ENCODE data around the gene CABP7. TPM values are rescaled to one million over a fixed set of nuclear protein-coding genes. Genes with fewer than 3 reads are reported as not detected.

Gene CABP7
- total and polyA plus RNA-seq, 5 donors: 0.02 TPM; not detected in 4

Other genes starting within 250 kb of the CABP7 start
- gene NEFH, start 239.8 kb upstream of the CABP7 start, total RNA-seq: under 1 TPM; 0.14 to 0.45 (median 0.33) TPM
- 0.38 TPM for gene NEFH, start 239.8 kb upstream of the CABP7 start, polyA plus RNA-seq
- 10 to 100 TPM; 31.0 to 58.9 (median 42.3) TPM for gene THOC5, start 166.2 kb upstream of the CABP7 start, total RNA-seq
- 30.5 TPM for gene THOC5, start 166.2 kb upstream of the CABP7 start, polyA plus RNA-seq
- gene NIPSNAP1, start 138.9 kb upstream of the CABP7 start, total RNA-seq: 10 to 100 TPM; 16.6 to 29.2 (median 23.6) TPM
- 22.7 TPM for gene NIPSNAP1, start 138.9 kb upstream of the CABP7 start, polyA plus RNA-seq
- gene NF2, start 116.4 kb upstream of the CABP7 start, total RNA-seq: 10 to 100 TPM; 45.8 to 53.9 (median 50.7) TPM
- gene NF2, start 116.4 kb upstream of the CABP7 start, polyA plus RNA-seq: 23.4 TPM
- 10 to 100 TPM; 21.2 to 28.6 (median 23.8) TPM for gene ZMAT5, start 47.0 kb downstream of the CABP7 start, total RNA-seq
- 34.0 TPM for gene ZMAT5, start 47.0 kb downstream of the CABP7 start, polyA plus RNA-seq
- gene UQCR10, start 47.4 kb downstream of the CABP7 start, total RNA-seq: 100 to 1,000 TPM; 216 to 307 (median 277) TPM
- gene UQCR10, start 47.4 kb downstream of the CABP7 start, polyA plus RNA-seq: 768 TPM
- 10 to 100 TPM; 31.2 to 41.4 (median 40.2) TPM for gene ASCC2, start 118.3 kb downstream of the CABP7 start, total RNA-seq
- 29.2 TPM for gene ASCC2, start 118.3 kb downstream of the CABP7 start, polyA plus RNA-seq
- 10 to 100 TPM; 30.3 to 38.0 (median 33.6) TPM for gene MTMR3, start 163.2 kb downstream of the CABP7 start, total RNA-seq
- gene MTMR3, start 163.2 kb downstream of the CABP7 start, polyA plus RNA-seq: 9.5 TPM

Measured in right cardiac atrium (tissue), 5 donors.